Occipital lobe (tissue), 2 donors: ENCODE results near the gene IRF9. TPM values are rescaled to one million over a fixed set of nuclear protein-coding genes. Genes with fewer than 3 reads are reported as not detected.

Experiments used
- DNase-seq: peaks from one replicate; lab custom pipeline; 2025; lab: John Stamatoyannopoulos, UW
- total RNA-seq: library from RNA; depleted of rRNA; stranded (reverse); fragments of >200 nt; gene quantifications from one replicate; pipeline ENCODE4 v1.2.3, GENCODE V29; 2014

Gene IRF9
- total RNA-seq, 1 donor from 2014 or later: 20.7 TPM

- no peak for DNase-seq
Measured at GRCh38 chr14:24177041-24177825, 16.2 kb downstream of the IRF9 start.

GRCh38 chr14:24177891-24178290 lies 16.8 kb downstream of the IRF9 start:
- no peak for DNase-seq

GRCh38 chr14:24178399-24179178 lies 17.5 kb downstream of the IRF9 start:
- DNase-seq: no peak

GRCh38 chr14:24179294-24179960 lies 18.4 kb downstream of the IRF9 start:
- DNase-seq: no peak

GRCh38 chr14:24179961-24180796 lies 19.1 kb downstream of the IRF9 start:
- peak; percentile 47 for DNase-seq

- DNase-seq: no peak
Measured at GRCh38 chr14:24181371-24182077, 20.5 kb downstream of the IRF9 start.

- no peak for DNase-seq
Measured at GRCh38 chr14:24182110-24182882, 21.2 kb downstream of the IRF9 start.

GRCh38 chr14:24183014-24183481 lies 22.0 kb downstream of the IRF9 start:
- DNase-seq: no peak

GRCh38 chr14:24184104-24184970 lies 23.3 kb downstream of the IRF9 start:
- DNase-seq: no peak

- no peak for DNase-seq
Measured at GRCh38 chr14:24185026-24185425, 24.0 kb downstream of the IRF9 start.

- no peak for DNase-seq
Measured at GRCh38 chr14:24185741-24186140, 24.7 kb downstream of the IRF9 start.

GRCh38 chr14:24186831-24187538 lies 25.9 kb downstream of the IRF9 start:
- DNase-seq: no peak

GRCh38 chr14:24187539-24187915 lies 26.5 kb downstream of the IRF9 start:
- DNase-seq: no peak

GRCh38 chr14:24188251-24189058 lies 27.4 kb downstream of the IRF9 start, which contains the start of gene IPO4:
Gene IPO4 (minus strand): TSS chr14:24188816. CDS start chr14:24188787, 29 bp downstream.
- DNase-seq: peak; percentile 95

GRCh38 chr14:24189059-24189375 lies 28.0 kb downstream of the IRF9 start:
- no peak for DNase-seq

- no peak for DNase-seq
Measured at GRCh38 chr14:24189460-24189859, 28.4 kb downstream of the IRF9 start.

- no peak for DNase-seq
Measured at GRCh38 chr14:24190416-24190815, 29.4 kb downstream of the IRF9 start.
